Activated naive CD8-positive, alpha-beta T cell treated with anti-CD3 and anti-CD28 coated beads, Interleukin-2, amount 50 U/mL, for 24 hours (primary cell): ENCODE results near the gene TMPRSS6.

Experiments
- ATAC-seq: fragments of 150-1000 bp; cut with Tn5 transposase; one replicate; pipeline ENCODE4 v1.10.0; 2021
- DNase-seq: peaks from one replicate; pipeline ENCODE4 v3.0.0; 2021
- H3K27ac Mint-ChIP-seq: one replicate; pipeline ENCODE4 v1.8.0; 2021; ENCODE audit warnings: mild to moderate bottlenecking, mixed read lengths
- H3K27me3 Mint-ChIP-seq: one replicate; pipeline ENCODE4 v1.8.0; 2021; ENCODE audit warnings: mixed read lengths
- H3K36me3 Mint-ChIP-seq: one replicate; pipeline ENCODE4 v1.8.0; 2021; ENCODE audit warnings: low read depth, mixed read lengths
- H3K4me1 Mint-ChIP-seq: one replicate; pipeline ENCODE4 v1.8.0; 2021; ENCODE audit warnings: mixed read lengths
- H3K4me3 Mint-ChIP-seq: one replicate; pipeline ENCODE4 v1.8.0; 2021; ENCODE audit warnings: mild to moderate bottlenecking, moderate library complexity, mixed read lengths
- H3K9me3 Mint-ChIP-seq: one replicate; pipeline ENCODE4 v1.8.0; 2021; ENCODE audit warnings: mixed read lengths

The TMPRSS6 gene

GRCh38 chr22:37113757-37114156 is 4.2 kb upstream of the TMPRSS6 start:
- Mint-ChIP-seq H3K4me3 (no peak overlapping the region), H3K36me3 (peaks cover 6% of the 10 kb centered on the region), H3K27me3 (no peaks in the 10 kb centered on the region), H3K27ac (no peak overlapping the region), H3K9me3 (no peaks in the 10 kb centered on the region), H3K4me1 (peaks cover 25% of the 10 kb centered on the region)
- no peak for ATAC-seq
- no peak for DNase-seq

GRCh38 chr22:37112084-37112728 is 2.7 kb upstream of the TMPRSS6 start:
- Mint-ChIP-seq H3K36me3 (peaks cover 4% of the 10 kb centered on the region), H3K4me3 (no peak overlapping the region), H3K4me1 (peaks cover 10% of the 10 kb centered on the region), H3K9me3 (no peaks in the 10 kb centered on the region), H3K27me3 (no peaks in the 10 kb centered on the region), H3K27ac (no peak overlapping the region)
- DNase-seq (no peak), ATAC-seq (no peak)

GRCh38 chr22:37111156-37111717 is 1.7 kb upstream of the TMPRSS6 start:
- Mint-ChIP-seq H3K9me3 (no peaks in the 10 kb centered on the region), H3K27ac (no peak overlapping the region), H3K36me3 (peaks cover 2% of the 10 kb centered on the region), H3K27me3 (no peaks in the 10 kb centered on the region), H3K4me1 (peaks cover 10% of the 10 kb centered on the region), H3K4me3 (no peak overlapping the region)
- DNase-seq, result no peak
- ATAC-seq, result no peak

- DNase-seq (no peak), ATAC-seq (no peak)
- Mint-ChIP-seq H3K27ac (no peak overlapping the region), H3K36me3 (no peaks in the 10 kb centered on the region), H3K4me1 (peaks cover 3% of the 10 kb centered on the region), H3K9me3 (no peaks in the 10 kb centered on the region), H3K27me3 (no peaks in the 10 kb centered on the region), H3K4me3 (no peak overlapping the region)
These were observed 1.5 kb downstream of the TMPRSS6 start for GRCh38 chr22:37107816-37108621.

GRCh38 chr22:37105990-37106389 is 3.5 kb downstream of the TMPRSS6 start:
- DNase-seq (no peak), ATAC-seq (no peak)
- no peaks in the 10 kb centered on the region for H3K27me3 Mint-ChIP-seq
- peaks cover 4% of the 10 kb centered on the region for H3K4me1 Mint-ChIP-seq
- H3K9me3 Mint-ChIP-seq, result no peaks in the 10 kb centered on the region
- H3K27ac Mint-ChIP-seq, result no peak overlapping the region
- no peaks in the 10 kb centered on the region for H3K36me3 Mint-ChIP-seq
- H3K4me3 Mint-ChIP-seq, result no peak overlapping the region

- no peak overlapping the region for H3K4me3 Mint-ChIP-seq
- H3K27ac Mint-ChIP-seq, result no peak overlapping the region
- no peak for DNase-seq
These were observed 4.4 kb downstream of the TMPRSS6 start for GRCh38 chr22:37105154-37105553.

GRCh38 chr22:37103656-37104452 is 5.7 kb downstream of the TMPRSS6 start:
- Mint-ChIP-seq H3K36me3 (no peaks in the 10 kb centered on the region), H3K4me1 (peaks cover 21% of the 10 kb centered on the region), H3K4me3 (no peak overlapping the region), H3K27me3 (no peaks in the 10 kb centered on the region), H3K9me3 (no peaks in the 10 kb centered on the region), H3K27ac (no peak overlapping the region)
- no peak for DNase-seq
- no peak for ATAC-seq

More at GRCh38 chr22:37105154-37105553, 4.4 kb downstream of the TMPRSS6 start:
- Mint-ChIP-seq H3K27me3 (no peaks in the 10 kb centered on the region), H3K36me3 (no peaks in the 10 kb centered on the region), H3K9me3 (no peaks in the 10 kb centered on the region), H3K4me1 (peaks cover 12% of the 10 kb centered on the region)
- ATAC-seq, result no peak

- Mint-ChIP-seq H3K27me3 (peaks cover 3% of the 10 kb centered on the region), H3K27ac (no peak overlapping the region), H3K4me3 (no peak overlapping the region), H3K4me1 (peaks cover 26% of the 10 kb centered on the region), H3K36me3 (no peaks in the 10 kb centered on the region), H3K9me3 (no peaks in the 10 kb centered on the region)
- ATAC-seq (no peak), DNase-seq (no peak)
These were observed 6.4 kb downstream of the TMPRSS6 start for GRCh38 chr22:37103151-37103550.

GRCh38 chr22:37101311-37102066 is 8.0 kb downstream of the TMPRSS6 start:
- Mint-ChIP-seq H3K4me3 (no peak overlapping the region), H3K4me1 (peaks cover 26% of the 10 kb centered on the region), H3K27me3 (peaks cover 9% of the 10 kb centered on the region), H3K27ac (no peak overlapping the region), H3K9me3 (no peaks in the 10 kb centered on the region), H3K36me3 (no peaks in the 10 kb centered on the region)
- DNase-seq, result no peak
- ATAC-seq, result no peak

GRCh38 chr22:37100589-37101127 is 8.9 kb downstream of the TMPRSS6 start:
- ATAC-seq, result peak; percentile 87
- H3K27me3 Mint-ChIP-seq, result peaks cover 12% of the 10 kb centered on the region
- H3K9me3 Mint-ChIP-seq, result no peaks in the 10 kb centered on the region
- DNase-seq, result no peak
- peaks cover 30% of the 10 kb centered on the region for H3K4me1 Mint-ChIP-seq
- H3K4me3 Mint-ChIP-seq, result no peak overlapping the region
- H3K36me3 Mint-ChIP-seq, result no peaks in the 10 kb centered on the region
- peak overlapping the region; percentile 63 for H3K27ac Mint-ChIP-seq

GRCh38 chr22:37098976-37099591 is 10.4 kb downstream of the TMPRSS6 start:
- H3K4me3 Mint-ChIP-seq, result no peak overlapping the region
- no peak for ATAC-seq
- peaks cover 12% of the 10 kb centered on the region for H3K27me3 Mint-ChIP-seq
- no peaks in the 10 kb centered on the region for H3K36me3 Mint-ChIP-seq
- H3K9me3 Mint-ChIP-seq, result no peaks in the 10 kb centered on the region
- no peak for DNase-seq
- peaks cover 44% of the 10 kb centered on the region for H3K4me1 Mint-ChIP-seq
- peak overlapping the region; percentile 5 for H3K27ac Mint-ChIP-seq

GRCh38 chr22:37097346-37097745 is 12.2 kb downstream of the TMPRSS6 start:
- Mint-ChIP-seq H3K9me3 (no peaks in the 10 kb centered on the region), H3K27me3 (peaks cover 12% of the 10 kb centered on the region), H3K4me1 (peaks cover 46% of the 10 kb centered on the region), H3K4me3 (no peak overlapping the region), H3K36me3 (no peaks in the 10 kb centered on the region), H3K27ac (no peak overlapping the region)
- ATAC-seq, result no peak
- no peak for DNase-seq

GRCh38 chr22:37095113-37095512 is 14.4 kb downstream of the TMPRSS6 start:
- Mint-ChIP-seq H3K4me1 (peaks cover 35% of the 10 kb centered on the region), H3K9me3 (no peaks in the 10 kb centered on the region), H3K36me3 (no peaks in the 10 kb centered on the region), H3K4me3 (peak overlapping the region; percentile 45), H3K27me3 (peaks cover 12% of the 10 kb centered on the region), H3K27ac (peak overlapping the region; percentile 79)
- ATAC-seq (peak; percentile 92), DNase-seq (peak; percentile 70)
